Glomerular visceral epithelial cell (primary cell): ENCODE results near the gene PIK3CB.
"Not testable (repeated sequence)": the region's sequence is repeated elsewhere in the genome, so short reads cannot be mapped to it uniquely, and the experiment has no call there.

Experiments
- DNase-seq: peaks from one replicate; pipeline ENCODE4 v3.0.0-alpha.2; 2016; ENCODE audit errors: extremely low spot score

Gene PIK3CB

DNA sequence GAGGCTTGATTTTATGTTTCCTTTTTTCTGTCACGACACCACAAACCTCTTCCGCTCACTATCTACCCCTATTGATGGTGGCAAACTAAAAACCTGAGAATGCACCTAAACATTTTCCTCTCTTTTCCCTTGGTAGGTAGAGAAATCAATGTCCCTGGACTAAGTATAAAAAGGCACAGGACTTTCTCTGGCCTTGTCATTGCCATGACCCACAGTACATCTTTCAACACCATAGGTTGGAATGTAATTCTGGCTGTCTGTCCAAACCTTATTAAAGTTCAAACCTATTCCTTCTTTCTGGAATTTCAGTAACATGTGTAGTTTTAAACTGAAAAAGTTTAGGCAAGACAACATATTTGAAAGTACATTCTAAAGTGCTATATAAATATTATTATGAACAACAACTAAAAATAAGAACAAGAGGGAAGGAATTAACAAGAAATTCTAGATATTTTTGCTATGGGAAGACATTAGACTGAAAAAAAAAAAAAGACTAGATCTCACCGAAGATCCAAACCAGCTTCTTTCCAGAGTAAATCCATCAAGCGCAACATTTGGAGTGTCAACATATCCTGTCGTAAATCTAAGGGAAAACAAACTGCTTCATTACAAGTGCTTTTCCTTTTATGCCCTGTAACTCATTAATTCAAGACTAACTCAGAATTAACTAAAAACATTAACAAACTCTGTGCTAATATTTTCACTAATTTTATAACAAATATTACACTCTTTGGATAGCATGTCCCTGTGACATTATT lies 153.1 kb downstream of the PIK3CB start:
- no peak for DNase-seq

DNA sequence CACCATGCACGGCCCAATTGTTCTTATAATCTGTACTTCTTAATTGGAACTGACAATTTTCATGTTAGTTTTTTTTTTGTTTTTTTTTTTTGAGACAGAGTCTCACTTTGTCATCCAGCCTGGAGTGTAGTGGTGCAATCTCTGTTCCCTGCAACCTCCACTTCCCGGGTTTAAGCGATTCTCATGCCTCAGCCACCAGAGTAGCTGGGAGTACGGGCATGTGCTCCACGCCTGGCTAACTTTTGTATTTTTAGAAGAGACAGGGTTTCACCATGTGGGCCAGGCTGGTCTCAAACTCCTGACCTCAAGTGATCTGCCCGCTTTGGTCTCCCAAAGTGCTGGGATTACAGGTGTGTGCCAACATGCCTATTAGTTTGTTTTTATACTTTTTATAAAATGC lies 153.8 kb downstream of the PIK3CB start:
- not testable (repeated sequence) for DNase-seq

DNA sequence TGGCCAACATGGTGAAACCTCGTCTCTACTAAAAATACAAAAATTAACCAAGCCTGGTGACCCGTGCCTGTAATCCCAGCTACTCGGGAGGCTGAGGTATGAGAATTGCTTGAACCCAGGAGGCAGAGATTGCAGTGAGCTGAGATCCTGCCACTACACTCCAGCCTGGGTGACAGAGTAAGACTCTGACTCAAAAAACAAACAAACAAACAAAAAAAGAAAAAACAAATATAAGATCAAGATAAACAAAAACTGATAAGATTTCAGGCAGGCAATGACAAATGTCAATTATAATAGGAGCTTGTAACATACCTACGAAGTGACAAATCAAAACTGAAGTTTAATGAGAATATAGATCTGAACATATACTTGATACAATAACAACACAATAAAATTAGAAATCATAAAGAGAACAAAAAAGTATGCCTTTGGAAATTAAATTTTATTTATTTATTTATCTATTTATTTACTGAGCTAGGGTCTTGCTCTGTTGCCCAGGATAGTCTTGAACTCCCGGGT lies 155.8 kb downstream of the PIK3CB start:
- no peak for DNase-seq

DNA sequence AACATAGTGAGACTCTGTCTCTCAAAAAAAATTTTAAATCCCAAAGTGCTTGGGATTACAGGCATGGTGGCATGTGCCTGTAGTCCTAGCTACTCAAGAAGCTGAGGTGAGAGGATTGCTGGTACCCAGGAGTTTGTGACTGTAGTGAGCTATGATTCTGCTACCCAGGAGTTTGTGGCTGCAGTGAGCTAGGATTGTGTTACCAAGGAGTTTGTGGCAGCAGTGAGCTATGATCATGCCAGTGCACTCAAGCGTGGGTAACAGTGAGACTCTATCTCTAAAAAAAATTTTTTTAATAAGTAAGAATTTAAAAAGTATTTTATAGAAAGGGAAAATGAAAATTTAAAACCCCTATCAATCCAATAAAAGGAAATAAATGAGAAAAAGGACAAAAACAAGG lies 156.6 kb downstream of the PIK3CB start:
- no peak for DNase-seq

DNA sequence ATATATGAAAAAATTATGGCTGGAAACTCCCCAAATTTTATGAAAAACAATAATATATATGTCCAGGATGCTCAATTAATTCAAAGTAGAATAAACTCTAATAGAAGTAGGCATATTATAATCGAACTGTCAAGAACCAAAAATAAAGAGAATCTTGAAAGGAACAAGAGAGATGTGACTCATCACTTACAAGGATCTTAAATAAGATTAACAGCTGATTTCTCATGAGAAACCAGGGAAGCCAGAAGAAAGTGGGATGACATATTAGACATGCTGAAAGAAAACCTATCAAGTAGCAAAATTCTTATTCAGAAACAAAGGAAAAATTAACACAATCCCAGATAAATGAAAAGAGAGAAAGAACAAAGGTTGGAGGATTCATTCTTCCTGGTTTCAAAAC lies 159.3 kb downstream of the PIK3CB start:
- no peak for DNase-seq

DNA sequence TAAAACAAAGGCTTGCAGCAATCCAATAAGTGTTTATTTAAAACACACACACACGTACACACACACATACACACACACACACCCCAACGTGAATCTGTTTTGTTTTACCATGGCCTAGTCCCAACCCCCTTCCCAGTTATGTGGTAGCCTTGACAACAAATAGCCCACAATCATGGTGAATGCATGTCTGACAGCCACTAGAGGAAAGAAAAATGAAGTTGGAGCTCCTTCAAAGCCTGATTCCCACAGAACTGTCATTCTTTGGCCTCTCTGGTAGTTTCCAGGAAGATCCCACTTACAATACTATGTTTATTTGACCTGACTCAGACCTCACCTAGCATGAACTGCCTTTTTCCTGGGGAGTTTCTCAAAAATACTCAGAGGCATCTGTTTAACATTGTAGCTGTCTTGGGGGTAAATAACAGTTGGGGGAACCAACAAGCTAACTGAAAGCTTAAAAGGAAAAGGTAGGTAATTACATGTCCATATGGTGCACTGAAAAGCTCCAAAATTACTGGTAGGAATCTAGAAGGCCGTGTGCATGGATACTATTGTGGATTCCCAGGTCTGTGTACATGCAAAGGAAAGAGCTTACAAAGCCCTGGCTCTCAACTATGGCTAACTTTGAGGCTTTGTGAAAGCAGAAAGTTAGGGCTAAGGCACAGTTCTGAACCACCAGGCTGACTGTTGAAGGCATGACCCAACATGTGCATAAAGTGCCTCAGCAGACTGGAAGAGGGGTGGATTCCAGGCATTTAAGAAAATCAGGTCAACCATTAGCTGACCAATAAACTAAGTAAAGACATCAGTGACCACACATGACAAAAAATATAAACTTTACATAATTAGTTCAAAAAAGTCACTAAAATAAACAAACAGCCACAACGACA lies 160.8 kb downstream of the PIK3CB start:
- no peak for DNase-seq

DNA sequence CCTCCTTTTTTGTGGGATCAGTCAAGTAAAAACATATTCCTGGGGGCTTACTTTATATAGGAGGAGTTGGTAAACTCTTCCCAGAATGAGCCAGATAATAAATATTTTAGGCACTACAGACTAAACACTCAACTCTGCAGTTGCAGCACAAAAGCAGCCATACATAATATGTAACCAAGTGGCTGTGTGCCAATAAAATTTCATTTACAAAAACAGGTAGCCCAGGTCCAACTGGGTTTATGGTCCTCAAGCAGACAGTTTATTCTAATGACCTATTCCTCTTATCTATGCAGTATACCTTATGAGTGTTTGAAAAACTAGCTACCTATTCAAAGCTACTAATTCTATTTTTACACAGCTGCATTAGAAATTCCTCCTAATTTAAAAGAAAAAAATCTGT lies 164.3 kb downstream of the PIK3CB start:
- no peak for DNase-seq

DNA sequence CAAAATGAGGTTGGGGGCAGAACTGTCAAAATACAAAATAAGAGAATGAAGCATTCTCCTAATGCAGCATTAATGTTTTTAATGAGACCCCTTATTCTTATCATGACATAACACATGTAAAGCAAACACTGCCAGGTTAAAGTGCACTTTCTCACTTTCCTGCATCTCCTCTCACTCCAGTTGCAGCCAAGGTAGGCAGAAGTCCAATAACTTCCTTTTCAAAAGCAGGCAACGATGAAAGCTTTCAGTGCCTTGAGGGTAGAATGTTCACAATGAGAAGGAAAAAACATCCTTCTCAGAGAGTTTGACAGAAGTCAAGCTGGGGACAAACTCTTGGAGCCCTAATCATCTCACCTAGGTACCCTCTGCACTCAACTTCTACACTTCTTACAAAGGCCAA lies 166.6 kb downstream of the PIK3CB start:
- no peak for DNase-seq

DNA sequence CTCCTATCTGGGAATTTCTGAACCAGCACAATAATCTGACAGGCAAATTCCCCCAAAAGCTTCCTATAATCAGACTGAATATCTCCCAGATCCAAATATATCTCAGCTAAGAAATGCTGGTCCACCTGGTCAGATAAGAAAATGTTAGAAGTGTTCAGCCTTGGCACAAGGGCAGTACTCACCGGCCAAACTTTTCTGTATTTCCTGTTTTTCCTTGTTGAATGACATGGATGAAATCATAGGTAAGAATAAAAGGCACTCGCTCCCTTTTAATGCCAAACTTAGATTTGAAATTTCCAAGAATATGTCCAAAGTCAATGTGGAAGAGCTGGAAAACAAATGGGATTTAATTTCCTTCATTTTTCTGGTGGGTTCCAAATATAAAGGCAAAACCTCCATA lies 177.2 kb downstream of the PIK3CB start:
- DNase-seq, result no peak

DNA sequence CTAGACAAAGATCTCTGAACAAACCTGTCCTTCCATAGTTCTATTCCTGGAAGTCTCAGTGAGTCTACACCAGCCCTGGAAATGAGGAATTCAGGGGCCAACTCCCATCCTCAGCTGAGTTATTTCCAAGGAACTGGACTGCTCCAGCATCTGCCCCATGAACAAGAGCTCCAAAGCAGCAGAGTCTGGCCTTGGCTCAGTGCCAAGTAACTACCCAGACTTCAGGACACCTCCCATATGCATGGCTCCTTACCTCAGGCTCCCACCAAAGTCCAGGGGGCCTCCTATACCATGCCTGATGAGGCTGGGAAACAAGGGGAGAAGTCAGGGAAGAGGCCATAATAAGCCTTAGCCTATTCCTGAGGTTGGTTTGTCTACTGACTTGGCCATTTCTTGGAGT lies 181.2 kb downstream of the PIK3CB start:
- no peak for DNase-seq

DNA sequence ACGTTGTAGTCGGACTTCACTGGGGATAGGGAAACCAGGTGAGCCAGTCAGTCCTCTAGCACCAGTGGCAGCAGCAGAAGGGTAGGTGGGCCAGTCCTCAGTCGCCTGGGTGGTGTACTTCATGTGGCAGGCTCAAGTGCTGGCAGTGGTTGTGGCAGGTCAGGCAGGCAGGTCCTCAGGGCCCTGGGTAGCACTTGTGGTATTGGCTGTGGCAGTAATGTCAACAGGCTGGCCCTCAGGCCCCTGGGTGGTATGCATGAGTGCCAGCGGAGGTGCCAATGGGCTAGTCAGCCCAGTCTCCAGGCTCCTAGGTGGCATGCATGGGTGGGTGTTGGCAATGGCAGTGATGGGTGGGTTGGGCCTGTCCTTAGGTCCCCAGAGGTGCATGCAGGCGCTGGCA lies 185.6 kb downstream of the PIK3CB start:
- no peak for DNase-seq

DNA sequence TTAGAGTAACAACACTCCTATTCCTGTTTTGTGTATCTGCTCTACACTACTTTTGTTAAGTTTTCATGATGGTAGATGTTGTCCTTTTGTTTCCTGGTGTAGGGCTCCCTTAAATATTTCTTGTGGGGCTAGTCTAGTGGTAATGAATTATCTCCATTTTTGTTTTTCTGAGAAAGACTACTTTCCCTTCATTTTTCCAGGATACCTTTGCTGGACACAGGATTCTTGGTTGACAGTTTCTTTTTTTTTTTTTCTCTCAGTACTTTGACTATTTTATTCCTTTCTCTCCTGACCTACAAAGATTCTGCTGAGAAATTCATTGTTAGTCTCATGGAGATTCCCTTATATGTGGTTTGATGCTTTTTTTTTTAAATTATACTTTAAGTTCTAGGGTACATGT lies 188.2 kb downstream of the PIK3CB start:
- no peak for DNase-seq

DNA sequence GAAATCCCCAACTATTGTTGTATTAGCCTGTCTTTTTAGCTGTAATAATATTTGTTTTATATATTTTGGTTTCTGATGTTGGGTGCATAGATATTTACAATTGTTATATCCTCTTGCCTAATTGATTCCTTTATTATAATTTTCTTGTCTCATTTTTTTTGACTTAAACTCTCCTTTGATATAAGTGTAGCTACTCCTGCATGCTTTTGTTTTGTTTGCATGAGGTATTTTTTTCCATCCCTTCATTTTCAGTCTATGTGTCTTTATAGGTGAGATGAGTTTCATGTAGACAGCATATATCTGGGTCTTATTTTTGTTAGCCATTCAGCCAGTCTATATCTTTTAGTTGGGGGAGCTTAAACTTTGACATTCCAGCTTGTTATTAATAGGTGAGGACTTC lies 188.7 kb downstream of the PIK3CB start:
- DNase-seq, result no peak

DNA sequence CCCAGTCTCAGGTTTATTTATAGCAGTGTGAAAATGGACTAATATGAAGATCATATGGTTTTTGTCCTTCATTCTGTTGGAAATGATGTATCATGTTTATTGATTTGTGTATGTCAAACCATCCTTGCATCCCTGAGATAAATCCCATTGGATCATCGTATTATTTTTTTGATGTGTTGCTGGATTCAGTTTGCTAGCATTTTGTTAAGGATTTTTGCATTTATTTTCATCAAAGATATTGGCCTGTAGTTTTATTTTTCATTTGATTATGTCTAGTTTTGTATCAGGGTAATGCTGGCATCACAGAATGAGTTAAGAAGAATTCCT lies 191.8 kb downstream of the PIK3CB start:
- no peak for DNase-seq

DNA sequence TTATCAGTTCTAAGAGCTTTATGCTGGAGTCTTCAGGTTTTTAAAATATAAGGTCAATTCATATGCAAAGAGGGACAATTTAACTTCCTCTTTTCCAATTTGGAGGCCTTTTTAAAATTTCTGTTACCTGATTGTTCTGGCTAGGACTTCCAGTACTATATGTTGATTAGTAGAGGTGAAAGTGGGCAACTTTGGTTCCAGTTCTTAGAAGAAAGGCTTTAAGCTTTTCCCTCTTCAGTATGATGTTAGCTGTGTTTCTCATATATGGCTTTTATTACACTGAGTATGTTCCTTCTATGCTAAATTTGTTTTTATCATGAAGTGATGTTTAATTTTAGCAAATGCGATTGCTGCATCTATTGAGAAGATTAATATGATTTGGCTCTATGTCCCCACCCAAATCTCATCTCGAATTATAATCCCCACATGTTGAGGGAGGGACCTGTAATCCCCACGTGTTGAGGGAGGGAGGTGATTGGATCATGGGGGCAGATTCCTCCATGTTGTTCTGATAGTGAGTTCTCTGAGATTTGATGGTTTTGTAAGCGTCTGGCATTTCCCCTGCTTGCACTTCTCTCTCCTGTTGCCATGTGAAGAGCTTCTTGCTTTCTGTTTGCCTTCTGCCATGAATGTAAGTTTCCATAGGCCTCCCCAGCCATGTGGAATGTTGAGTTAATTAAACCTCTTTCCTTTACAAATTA lies 192.4 kb downstream of the PIK3CB start:
- DNase-seq, result no peak

DNA sequence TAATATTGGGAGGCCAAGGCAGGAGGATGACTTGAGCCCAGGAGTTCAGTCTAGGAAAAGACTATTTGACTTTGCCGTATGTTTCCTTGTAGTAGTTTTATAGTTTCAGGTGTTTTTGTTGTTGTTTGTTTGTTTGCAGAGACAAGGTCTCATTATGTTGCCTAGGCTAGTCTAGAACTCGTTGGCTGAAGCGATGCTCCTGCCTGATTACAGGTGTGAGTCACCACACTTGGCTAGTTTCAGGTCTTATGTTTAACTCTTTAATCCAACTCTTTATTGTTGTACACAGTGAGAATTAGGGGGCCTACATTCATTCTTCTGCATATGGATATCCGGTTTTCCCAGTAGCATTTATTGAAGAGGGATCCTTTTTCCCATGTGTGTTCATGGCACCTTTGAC lies 194.2 kb downstream of the PIK3CB start:
- DNase-seq, result no peak

DNA sequence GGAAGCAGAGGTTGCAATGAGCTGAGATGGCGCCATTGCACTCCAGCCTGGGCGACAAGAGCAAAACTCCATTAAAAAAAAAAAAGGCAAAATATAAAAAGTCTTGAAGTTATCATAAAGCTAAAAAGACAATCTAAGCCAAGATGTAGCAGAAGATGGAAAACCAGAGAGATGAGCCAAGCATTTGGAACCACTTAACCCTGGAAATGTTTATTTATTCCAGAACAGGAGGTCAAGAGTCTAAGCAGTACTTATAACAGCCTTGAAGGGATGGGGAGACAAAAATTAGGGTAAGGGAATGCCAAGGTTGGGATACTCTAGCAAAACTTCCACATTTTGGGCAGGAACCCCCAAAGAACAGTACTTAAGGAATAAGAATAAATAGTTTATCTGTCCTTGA lies 196.1 kb downstream of the PIK3CB start:
- DNase-seq, result no peak

DNA sequence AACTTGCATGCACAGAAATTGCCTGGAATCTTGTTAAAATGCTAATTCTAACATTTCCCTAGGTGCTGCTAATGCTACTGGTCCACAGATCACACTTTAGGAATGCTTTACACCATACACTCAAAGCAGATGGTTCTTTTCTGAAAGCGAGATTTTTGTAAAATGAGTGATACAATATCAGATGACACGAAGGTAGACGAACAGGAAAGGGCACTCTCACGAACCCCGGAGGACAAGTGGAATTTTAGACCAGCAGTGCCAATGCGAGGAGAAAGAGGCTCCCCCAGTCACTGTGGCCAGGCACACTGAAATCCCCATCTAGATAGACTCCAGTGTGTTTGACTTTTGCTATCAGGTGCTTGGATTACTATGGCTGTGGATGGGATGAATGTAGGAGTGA lies 205.2 kb downstream of the PIK3CB start:
- DNase-seq, result no peak

DNA sequence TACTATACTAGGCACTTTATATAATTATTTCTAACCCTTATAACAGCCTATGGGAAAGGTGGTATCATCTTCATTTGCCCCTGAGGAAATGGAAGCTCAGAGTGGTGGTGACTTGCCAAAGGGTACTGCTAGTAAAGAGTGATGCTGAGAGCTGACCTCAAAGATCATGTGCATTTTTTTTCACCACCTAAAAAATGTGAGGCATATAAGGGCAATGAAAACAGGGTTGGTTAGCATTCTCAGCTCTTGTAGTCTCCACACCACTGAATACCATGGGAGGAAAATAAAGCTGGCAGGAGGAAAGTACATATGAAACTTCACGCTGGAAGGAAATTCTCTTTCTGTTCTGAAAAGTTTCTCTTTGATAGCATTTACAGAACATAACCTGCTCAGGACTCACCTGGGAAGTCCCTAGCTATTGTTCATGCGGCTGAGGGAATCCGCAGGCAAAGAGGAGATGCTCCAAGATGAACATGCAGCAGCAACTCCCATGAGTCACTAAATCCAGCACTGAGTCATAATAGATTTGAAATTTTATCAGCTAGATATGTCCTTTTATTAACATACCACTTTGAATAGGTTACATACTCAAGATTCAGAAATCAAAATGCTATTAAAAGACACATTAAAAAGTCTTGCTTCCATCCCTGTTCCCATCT lies 208.9 kb downstream of the PIK3CB start:
- DNase-seq, result peak; percentile 24

DNA sequence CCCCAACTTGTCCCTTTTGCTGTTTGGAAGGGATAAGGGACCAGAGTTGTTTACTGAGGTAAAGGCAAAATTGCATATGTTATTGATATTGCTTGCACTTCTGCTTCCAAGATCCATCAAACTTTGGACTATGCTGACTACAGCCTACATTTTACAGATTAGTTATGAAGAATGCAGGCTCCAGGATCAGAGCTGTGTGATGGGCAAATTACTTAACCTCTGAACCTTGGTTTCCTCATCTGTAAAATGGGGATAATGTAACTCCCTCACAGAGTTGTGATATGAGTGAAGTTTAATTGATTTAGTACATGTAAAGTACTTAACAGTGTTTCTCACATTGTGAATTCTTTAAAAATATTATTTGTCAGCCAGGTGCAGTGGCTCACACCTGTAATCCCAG lies 210.2 kb downstream of the PIK3CB start:
- DNase-seq, result no peak

DNA sequence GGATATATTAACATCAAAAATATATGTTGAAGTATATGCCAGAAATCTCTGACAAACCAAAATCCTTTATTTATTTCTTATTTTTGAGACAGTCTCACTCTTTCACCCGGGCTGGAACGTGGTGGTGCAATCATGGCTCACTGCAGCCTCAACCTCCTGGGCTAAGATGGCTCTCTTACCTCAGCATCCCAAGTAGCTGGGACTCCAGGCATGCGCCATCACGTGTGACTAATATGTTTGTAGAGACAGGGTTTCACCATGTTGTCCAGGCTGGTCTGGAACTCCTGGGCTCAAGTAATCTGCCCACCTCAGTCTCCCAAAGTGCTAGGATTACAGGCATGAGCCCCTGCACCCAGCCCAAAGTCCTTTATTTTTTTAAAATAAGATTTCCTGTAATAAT lies 214.3 kb downstream of the PIK3CB start:
- DNase-seq, result no peak

DNA sequence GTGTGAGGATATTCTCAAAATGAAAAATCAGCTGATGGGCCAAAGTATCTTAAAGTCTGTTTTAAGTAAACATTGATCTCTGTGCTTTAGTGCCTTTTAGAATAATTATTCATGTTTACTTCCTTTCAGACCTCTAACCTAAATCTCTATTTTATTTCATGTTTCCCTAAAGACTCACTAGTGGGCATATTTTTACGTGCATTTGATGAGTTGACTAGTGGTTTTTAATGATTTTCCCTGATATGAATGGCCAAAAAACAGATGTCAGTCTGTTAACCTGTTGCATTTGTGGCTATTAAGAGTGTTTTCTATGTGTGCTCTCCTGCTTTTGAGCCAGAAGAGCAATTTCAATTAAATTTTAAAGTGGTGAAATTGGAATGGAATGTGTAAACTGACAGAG lies 219.3 kb downstream of the PIK3CB start:
- DNase-seq, result no peak
